Activated CD4-positive, alpha-beta T cell treated with anti-CD3 and anti-CD28 coated beads for 4 hours (primary cell): ENCODE results near the gene GNPTG.

Experiments
- DNase-seq, 2 donors: peaks; one replicate each; pipeline ENCODE4 v3.0.0-alpha.2; 2020

Gene GNPTG

DNA sequence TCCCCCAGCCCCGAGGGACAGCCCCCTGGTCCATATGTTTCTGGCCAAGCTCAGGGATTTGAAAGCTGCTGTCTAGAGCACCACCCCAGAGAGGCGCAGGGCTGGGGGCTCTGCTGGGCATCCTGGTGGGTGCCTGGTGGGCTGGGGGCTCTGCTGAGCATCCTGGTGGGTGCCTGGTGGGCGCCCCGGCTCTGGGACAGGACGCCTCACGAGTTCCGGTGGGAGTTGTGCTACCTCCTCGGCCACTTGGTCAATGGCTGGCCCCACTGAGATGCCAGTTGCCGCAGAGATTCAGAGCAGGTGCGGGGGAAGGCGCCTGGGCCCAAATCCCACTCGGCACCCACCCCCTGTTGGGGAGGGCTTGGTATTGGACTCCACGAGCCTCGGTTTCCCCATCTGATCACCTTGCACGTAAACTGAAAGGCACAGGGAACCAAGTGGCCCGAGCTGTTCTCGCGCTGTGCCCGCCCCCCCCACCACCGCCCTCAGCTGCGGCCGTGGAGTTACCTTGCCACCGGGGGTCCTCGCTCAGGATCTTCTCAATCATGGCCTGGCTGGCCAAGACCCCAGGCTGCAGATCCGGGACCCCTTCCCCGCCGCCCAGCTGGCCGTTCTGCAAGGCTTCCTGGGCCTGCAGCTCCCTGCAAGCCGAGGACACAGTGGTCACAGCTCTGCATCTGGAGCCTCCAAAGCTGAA, 49.5 kb downstream of the GNPTG start:
- no peak for DNase-seq

DNA sequence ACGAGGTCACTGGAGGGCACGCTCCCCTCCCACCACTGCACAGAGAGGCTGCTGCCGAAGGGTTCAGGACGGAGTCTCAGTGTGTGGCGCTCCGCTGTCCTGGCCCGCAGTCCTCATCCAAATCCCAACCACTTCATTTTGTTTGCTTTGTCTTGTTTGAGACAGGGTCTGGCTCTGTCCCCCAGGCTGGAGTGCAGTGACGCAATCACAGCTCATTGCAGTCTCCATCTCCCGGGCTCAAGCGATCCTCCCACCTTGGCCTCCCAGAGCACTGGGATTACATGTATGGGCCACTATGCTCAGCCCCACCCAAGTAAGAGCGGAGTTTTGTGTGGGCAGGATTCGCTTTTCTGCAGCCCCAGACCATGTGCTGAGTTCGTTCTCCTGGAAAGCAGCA, 50.0 kb downstream of the GNPTG start:
- DNase-seq = no peak

DNA sequence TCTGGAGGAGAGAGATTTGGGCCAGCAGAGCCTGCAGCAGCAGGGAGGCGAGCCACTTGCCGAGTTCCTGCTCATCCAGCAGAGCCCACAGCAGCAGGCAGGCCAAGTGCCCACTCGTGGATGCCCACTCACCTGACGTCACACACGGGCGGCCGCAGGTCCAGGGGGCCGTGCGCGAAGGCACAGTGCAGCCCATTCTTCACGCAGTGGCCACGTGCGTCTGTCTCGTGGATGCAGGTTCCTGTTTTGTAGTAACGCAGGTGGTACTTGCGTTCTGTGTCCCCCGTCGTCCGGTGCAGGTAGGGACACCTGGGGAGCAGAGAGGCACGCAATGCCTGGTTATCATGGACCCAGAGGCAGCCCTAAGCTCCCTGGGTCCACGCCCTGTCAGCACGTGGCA, 51.3 kb downstream of the GNPTG start:
- DNase-seq = no peak

DNA sequence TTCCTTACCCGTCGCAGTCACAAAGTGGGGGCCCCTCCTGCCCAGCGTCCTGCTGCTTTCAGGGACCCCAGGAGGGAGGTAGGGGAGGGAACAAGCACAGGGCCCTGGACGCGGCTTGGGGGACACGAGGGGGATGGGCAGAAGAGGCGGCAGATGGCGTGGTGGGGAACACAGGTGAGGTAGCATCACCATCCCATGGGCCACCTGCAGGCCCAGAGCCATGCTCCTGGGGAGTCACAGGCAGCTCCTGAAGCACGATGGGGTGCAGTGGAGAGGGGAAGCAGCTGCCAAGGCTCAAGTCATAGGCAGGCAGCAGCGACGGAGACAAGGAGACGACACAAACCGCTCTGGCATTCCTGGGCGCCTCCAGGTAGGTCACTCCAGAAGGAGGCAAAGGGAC, 52.0 kb downstream of the GNPTG start:
- DNase-seq = no peak

DNA sequence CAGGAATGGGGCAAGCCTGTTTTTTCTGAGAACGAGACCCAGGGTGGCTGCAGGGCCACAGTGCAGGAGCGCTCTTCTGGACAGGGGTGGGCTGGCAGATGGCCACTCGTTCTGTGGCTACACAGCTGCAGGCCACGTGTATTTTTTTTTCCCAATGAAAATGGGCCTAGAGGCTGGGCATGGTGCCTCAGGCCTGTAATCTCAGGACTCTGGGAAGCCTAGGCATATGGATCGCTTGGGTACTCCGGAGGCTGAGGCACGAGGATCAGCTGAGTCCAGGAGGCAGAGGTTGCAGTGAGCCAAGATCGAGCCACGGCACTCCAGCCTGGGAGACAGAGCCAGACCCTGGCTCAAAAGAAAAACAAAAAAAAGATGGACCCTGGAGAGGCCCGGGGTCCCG, 56.0 kb downstream of the GNPTG start:
- no peak for DNase-seq

DNA sequence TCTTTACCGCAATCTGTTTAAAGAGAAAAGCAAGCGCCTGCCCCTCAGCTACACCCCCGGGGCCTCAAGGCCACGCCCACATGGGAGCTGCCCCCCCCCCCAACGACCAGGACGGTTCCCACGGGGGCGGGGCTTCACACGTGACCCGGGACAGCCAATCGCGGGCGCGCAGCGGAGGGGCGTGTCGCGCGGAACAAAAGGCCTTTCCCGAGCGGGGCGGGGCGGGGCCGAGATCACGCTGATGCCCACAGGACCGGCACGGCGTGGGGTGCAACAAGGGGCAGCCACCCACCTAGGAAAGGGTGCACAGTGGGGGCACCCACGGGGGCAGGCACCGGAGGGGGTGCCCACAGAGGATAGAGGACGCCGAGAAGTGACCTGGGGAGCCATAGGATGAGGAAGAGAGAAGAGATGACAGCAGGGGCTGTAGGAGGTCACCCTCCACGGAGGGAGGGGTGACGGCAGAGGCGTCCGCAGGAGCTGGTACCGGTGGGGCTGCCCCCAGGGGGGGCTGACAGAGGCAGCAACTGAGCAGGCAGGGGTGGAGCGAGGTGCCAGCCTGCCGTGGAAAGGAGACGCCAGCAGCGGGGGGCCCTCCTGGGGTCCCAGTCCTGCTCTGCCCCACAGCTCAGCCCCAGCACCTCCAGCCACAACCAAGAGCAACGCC, 56.6 kb downstream of the GNPTG start:
- peak; percentile 97 to 98 for DNase-seq

DNA sequence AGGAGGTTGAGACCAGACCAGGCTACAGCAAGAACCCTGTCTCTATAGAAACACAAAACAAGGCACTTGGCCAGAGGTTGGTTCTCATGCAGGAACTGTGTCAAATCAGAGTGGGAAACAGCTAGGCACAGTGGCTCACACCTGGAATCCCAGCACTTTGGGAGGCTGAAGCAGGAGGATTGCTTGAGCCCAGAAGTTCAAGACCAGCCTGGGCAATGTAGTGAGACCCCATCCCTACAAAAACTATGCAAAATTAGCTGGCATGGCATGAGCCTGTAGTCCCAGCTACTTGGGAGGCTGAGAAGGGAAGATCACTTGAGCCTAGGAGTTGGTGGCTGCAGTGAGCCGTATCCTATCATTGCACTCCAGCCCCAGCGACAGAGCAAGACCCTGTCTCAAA, 61.1 kb downstream of the GNPTG start:
- no peak for DNase-seq
